Thyroid gland (tissue), 4 donors: ENCODE data around the gene UGT2A2. TPM values are rescaled to one million over a fixed set of nuclear protein-coding genes. Genes with fewer than 3 reads are reported as not detected.
"Not testable (repeated sequence)": the region's sequence is repeated elsewhere in the genome, so short reads cannot be mapped to it uniquely, and the experiment has no call there.

Source experiments
- DNase-seq, 2 donors: peaks; one replicate each; pipeline ENCODE4 v3.0.0-alpha.2; 2019
- H3K27ac ChIP-seq, 3 donors: fragments of 200-600 bp; sonication (generic); 1 replicate in 2 of 3; 2 replicates in 1 of 3; pipeline ENCODE4 v1.5.1; 2016 to 2019; ENCODE audit warnings: mild to moderate bottlenecking in 1 of 3, moderate library complexity in 1 of 3
- H3K27me3 ChIP-seq: fragments of 200-600 bp; sonication (generic); one replicate; pipeline ENCODE4 v1.5.1; 2019
- H3K36me3 ChIP-seq, 2 donors: fragments of 200-600 bp; sonication (generic); one replicate each; pipeline ENCODE4 v1.5.1; 2016 to 2019
- H3K4me1 ChIP-seq, 2 donors: fragments of 200-600 bp; sonication (generic); one replicate each; pipeline ENCODE4 v1.5.1; 2017 to 2019
- H3K4me3 ChIP-seq, 3 donors: fragments of 200-600 bp; sonication (generic); replicated peaks in 1 of 3; 1 replicate in 2 of 3; 2 replicates in 1 of 3; pipeline ENCODE4 v1.5.1; 2016; ENCODE audit warnings: mild to moderate bottlenecking in 1 of 3
- H3K9me3 ChIP-seq: fragments of 200-600 bp; sonication (generic); one replicate; pipeline ENCODE4 v1.5.1; 2017
- POLR2A ChIP-seq, 2 donors: fragments of 450-650 bp; IDR thresholded peaks; one replicate each; pipeline ENCODE4 v1.6.1; 2017; ENCODE audit warnings: antibody characterized with exemption in 2 of 2, mild to moderate bottlenecking in 2 of 2, moderate library complexity in 1 of 2
- WGBS, 2 donors: methylation state at CpG; one replicate each; pipeline ENCODE4 v1.1.5; 2017; 5-methylcytosine and 5-hydroxymethylcytosine counted together
- intact Hi-C: fragments of 100-400 bp; cut with DNase I; formaldehyde crosslinking; loops from one replicate; pipeline ENCODE4 v1.15.1; 2023
- total RNA-seq, 4 donors: library from RNA; depleted of rRNA; stranded (reverse); fragments of >200 nt; gene quantifications; one replicate each; pipeline ENCODE4 v1.2.3, GENCODE V29; 2016
- TF ChIP-seq, protein P1 (sequence below), 6 experiments: fragments of 200-600 bp in 3 of 6; fragments of 450-650 bp in 3 of 6; sonication (generic) in 3 of 6; IDR thresholded peaks; one replicate each; pipeline ENCODE4 v1.5.1; 2016 to 2019; ENCODE audit warnings: antibody characterized with exemption in 6 of 6, mild to moderate bottlenecking in 2 of 6, inconsistent platforms in 1 of 6, moderate library complexity in 1 of 6

Gene UGT2A2
- total RNA-seq, result not detected

DNA sequence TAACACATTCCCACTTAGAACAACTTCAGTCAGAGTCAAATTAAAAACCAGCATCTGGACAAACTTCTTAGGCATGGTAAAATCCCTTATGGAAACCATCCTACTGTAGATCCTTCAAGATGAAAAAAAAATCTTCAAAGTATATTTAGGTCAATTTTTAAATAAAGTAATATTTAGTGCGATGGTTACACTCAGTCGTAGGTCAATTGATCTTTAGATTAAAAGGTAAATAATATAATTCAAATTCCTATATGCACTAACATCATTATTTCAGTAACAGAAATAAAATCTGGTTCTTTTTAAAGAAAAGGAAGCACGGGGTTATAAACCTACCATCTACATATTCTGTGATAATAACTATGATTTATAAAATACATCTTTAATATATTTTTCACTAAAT, at the start of gene UGT2A2:
Gene UGT2A2, minus strand, starts transcription at position 101 of the 400 bp plus-strand sequence. Its CDS starts 2 bp downstream, at position 99.
- no peak within 1 kb of the TSS for H3K27ac ChIP-seq
- no peak for DNase-seq
- no peaks in the 10 kb centered on the region for H3K36me3 ChIP-seq
- no peaks in the 10 kb centered on the region for H3K9me3 ChIP-seq
- no peaks in the 10 kb centered on the region for H3K4me1 ChIP-seq
- H3K27me3 ChIP-seq, result no peaks in the 10 kb centered on the region
- TF ChIP-seq, protein P1, sequence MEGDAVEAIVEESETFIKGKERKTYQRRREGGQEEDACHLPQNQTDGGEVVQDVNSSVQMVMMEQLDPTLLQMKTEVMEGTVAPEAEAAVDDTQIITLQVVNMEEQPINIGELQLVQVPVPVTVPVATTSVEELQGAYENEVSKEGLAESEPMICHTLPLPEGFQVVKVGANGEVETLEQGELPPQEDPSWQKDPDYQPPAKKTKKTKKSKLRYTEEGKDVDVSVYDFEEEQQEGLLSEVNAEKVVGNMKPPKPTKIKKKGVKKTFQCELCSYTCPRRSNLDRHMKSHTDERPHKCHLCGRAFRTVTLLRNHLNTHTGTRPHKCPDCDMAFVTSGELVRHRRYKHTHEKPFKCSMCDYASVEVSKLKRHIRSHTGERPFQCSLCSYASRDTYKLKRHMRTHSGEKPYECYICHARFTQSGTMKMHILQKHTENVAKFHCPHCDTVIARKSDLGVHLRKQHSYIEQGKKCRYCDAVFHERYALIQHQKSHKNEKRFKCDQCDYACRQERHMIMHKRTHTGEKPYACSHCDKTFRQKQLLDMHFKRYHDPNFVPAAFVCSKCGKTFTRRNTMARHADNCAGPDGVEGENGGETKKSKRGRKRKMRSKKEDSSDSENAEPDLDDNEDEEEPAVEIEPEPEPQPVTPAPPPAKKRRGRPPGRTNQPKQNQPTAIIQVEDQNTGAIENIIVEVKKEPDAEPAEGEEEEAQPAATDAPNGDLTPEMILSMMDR (IDR thresholded peaks at IDR 0.05), result no peak
- no peak for TF ChIP-seq POLR2A (IDR thresholded peaks at IDR 0.05)
- intact Hi-C loops, result no loop called here
- 93 to 96% methylated on average over 3 of the region's 3 CpGs for WGBS, 2 donors
- H3K4me3 ChIP-seq, result no peak within 1 kb of the TSS

DNA sequence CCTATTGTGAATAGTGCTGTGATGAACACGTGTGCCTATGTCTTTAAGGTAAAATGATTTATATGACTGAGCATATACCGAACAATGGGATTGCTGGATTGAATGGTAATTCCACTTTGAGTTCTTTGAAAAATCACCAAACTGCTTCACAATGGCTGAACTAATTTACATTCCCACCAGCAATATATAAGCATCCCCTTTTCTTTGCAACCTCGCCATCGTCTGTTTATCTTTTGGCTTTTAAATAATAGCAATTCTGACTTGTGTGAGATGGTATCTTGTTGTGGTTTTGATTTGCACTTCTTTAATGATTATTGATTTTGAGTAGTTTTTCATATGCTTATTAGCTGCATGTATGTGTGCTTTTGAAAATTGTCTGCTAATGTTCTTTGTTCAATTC, 45.4 kb upstream of the UGT2A2 start:
- intact Hi-C loops, result no loop called here
- Histone ChIP-seq H3K36me3 (no peaks in the 10 kb centered on the region), H3K27me3 (no peaks in the 10 kb centered on the region), H3K4me3 (no peak overlapping the region), H3K27ac (no peak overlapping the region), H3K4me1 (no peaks in the 10 kb centered on the region), H3K9me3 (no peaks in the 10 kb centered on the region)
- DNase-seq, result no peak
- TF ChIP-seq, protein P1 (IDR thresholded peaks at IDR 0.05), result no peak
- no peak for TF ChIP-seq POLR2A (IDR thresholded peaks at IDR 0.05)
- 75% methylated on average over 4 of the region's 4 CpGs for WGBS, 2 donors

DNA sequence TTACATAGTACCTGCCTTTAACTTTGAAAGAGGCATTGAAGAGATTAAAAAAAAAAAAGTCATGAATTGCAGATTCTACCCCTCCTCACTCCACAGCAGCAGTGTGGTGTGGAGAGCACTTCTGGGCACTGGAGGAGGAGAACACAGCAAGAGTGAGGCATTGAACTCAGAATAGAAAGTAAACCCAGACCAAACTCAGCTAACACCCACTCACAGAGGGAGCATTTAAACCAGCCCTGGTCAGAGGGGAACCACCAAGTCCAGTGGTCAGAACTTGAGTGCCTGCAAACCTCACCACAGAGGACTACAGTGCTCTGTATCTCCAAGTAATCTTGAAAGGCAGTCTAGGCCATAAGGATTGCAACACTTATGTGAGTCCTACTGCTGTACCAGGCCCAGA, 29.2 kb upstream of the UGT2A2 start:
- no peaks in the 10 kb centered on the region for H3K27me3 ChIP-seq
- H3K4me1 ChIP-seq, result no peaks in the 10 kb centered on the region
- no peak overlapping the region for H3K27ac ChIP-seq
- no peaks in the 10 kb centered on the region for H3K9me3 ChIP-seq
- intact Hi-C loops, result no loop called here
- H3K4me3 ChIP-seq, result no peak overlapping the region
- H3K36me3 ChIP-seq, result no peaks in the 10 kb centered on the region
- no peak for DNase-seq
- TF ChIP-seq POLR2A (IDR thresholded peaks at IDR 0.05), result no peak
- TF ChIP-seq, protein P1 (IDR thresholded peaks at IDR 0.05), result no peak

DNA sequence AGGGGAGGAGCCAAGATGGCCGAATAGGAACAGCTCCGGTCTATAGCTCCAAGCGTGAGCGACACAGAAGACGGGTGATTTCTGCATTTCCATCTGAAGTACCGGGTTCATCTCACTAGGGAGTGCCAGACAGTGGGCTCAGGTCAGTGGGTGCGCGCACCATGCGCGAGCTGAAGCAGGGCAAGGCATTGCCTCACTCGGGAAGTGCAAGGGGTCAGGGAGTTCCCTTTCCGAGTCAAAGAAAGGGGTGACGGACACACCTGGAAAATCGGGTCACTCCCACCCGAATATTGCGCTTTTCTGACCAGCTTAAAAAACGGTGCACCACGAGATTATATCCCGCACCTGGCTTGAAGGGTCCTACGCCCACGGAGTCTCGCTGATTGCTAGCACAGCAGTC, 24.6 kb upstream of the UGT2A2 start:
- H3K4me1 ChIP-seq, intact Hi-C loops, H3K27me3 ChIP-seq, DNase-seq, H3K27ac ChIP-seq, H3K4me3 ChIP-seq, H3K36me3 ChIP-seq, H3K9me3 ChIP-seq: not testable (repeated sequence)
- WGBS, 2 donors, result 85 to 88% methylated on average over 18 to 19 of the region's 22 CpGs

DNA sequence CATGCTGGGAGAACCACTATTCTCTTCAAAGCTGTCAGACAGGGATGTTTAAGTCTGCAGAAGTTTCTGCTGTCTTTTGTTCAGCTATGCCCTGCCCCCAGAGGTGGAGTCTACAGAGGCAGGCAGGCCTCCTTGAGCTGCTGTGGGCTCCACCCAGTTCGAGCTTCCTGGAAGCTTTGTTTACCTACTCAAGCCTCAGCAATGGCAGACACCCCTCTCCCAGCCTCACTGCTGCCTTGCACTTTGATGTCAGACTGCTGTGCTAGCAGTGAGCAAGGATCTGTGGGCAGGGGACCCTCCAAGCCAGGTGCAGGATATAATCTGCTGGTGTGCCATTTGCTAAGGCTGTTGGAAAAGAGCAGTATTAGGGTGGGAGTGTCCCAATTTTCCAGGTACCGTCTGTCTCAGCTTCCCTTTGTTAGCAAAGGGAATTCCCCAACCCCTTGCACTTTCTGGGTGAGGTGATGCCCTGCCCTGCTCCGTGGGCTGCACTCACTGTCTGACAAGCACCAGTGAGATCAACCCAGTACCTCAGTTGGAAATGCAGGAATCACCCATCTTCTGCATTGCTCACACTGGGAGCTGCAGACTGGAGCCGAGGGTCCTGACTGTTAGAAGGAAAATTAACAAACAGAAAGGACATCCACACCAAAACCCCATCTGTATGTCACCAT, 21.8 kb upstream of the UGT2A2 start:
- H3K4me1 ChIP-seq, DNase-seq, H3K4me3 ChIP-seq, intact Hi-C loops, H3K36me3 ChIP-seq, H3K9me3 ChIP-seq, H3K27me3 ChIP-seq, H3K27ac ChIP-seq: not testable (repeated sequence)
- WGBS, 2 donors, result 70 to 72% methylated on average over 4 of the region's 4 CpGs

DNA sequence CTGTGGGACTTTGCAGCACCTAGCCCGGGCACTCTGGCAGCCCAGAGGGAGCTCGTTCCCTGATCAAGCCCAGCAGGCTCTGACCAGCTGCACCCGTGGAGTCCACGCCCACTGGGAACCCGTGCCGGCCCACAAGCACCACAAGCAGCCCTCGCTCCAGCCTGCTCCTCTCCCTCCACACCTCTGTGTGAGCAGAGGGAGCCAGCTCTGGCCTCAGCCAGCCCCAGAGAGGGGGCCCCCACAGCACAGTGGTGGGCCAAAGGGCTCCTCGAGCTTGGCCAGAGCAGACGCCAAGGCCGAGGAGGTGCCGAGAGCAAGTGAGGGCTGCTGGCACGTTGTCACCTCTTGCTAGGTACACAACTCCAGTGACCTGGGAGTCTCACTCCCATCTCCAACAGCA, 18.7 kb upstream of the UGT2A2 start:
- TF ChIP-seq, protein P1 (IDR thresholded peaks at IDR 0.05), result no peak
- TF ChIP-seq POLR2A (IDR thresholded peaks at IDR 0.05), result no peak
- H3K4me3 ChIP-seq, result no peak overlapping the region
- H3K36me3 ChIP-seq, result no peaks in the 10 kb centered on the region
- DNase-seq, result no peak
- H3K9me3 ChIP-seq, result no peaks in the 10 kb centered on the region
- WGBS, 2 donors, result 86% methylated on average over 11 of the region's 12 CpGs; no CpG with 5 or more reads in 1 of the 2 donors
- H3K27ac ChIP-seq, result no peak overlapping the region
- intact Hi-C loops, result no loop called here
- no peaks in the 10 kb centered on the region for H3K4me1 ChIP-seq
- no peaks in the 10 kb centered on the region for H3K27me3 ChIP-seq
